ENCODE results near the gene ANKFN1. TPM values are rescaled to one million over a fixed set of nuclear protein-coding genes. Genes with fewer than 3 reads are reported as not detected.

ANKFN1 gene
- total RNA-seq, 3 donors from 2014 or later = 0.22 to 1.4 (median 0.60) TPM

- intact Hi-C loops (cut with DNase I, micrococcal nuclease) = no loop called here
- H3K9me3 ChIP-seq = no peaks in the 10 kb centered on the region
- H3K36me3 ChIP-seq (ENCODE audit: low read depth) = no peaks in the 10 kb centered on the region
- H3K4me1 ChIP-seq (ENCODE audit: low read depth) = no peaks in the 10 kb centered on the region
- no peak overlapping the region for H3K4me3 ChIP-seq
- TF ChIP-seq CTCF (IDR thresholded peaks at IDR 0.05) = no peak
- DNase-seq (no peak), ATAC-seq (no peak)
These were observed 5.1 kb downstream of the ANKFN1 start for GRCh38 chr17:56158344-56158743.

GRCh38 chr17:56158915-56159825, 5.9 kb downstream of the ANKFN1 start:
- Histone ChIP-seq H3K36me3 (ENCODE audit: low read depth) (no peaks in the 10 kb centered on the region), H3K4me1 (ENCODE audit: low read depth) (no peaks in the 10 kb centered on the region), H3K9me3 (no peaks in the 10 kb centered on the region), H3K4me3 (no peak overlapping the region)
- TF ChIP-seq CTCF (IDR thresholded peaks at IDR 0.05) = no peak
- ATAC-seq (no peak), DNase-seq (no peak)
- intact Hi-C loops (cut with DNase I, micrococcal nuclease) = no loop called here

- ATAC-seq (no peak), DNase-seq (no peak)
- H3K4me1 ChIP-seq (ENCODE audit: low read depth) = no peaks in the 10 kb centered on the region
- no peak for TF ChIP-seq CTCF (IDR thresholded peaks at IDR 0.05)
- intact Hi-C loops (cut with DNase I, micrococcal nuclease) = no loop called here
- H3K9me3 ChIP-seq = no peaks in the 10 kb centered on the region
- no peaks in the 10 kb centered on the region for H3K36me3 ChIP-seq (ENCODE audit: low read depth)
- H3K4me3 ChIP-seq = no peak overlapping the region
These were observed 6.6 kb downstream of the ANKFN1 start for GRCh38 chr17:56159826-56160380.

GRCh38 chr17:56160422-56160821, 7.1 kb downstream of the ANKFN1 start:
- H3K4me1 ChIP-seq (ENCODE audit: low read depth) = no peaks in the 10 kb centered on the region
- intact Hi-C loops (cut with DNase I, micrococcal nuclease) = no loop called here
- TF ChIP-seq CTCF (IDR thresholded peaks at IDR 0.05) = no peak
- H3K36me3 ChIP-seq (ENCODE audit: low read depth) = no peaks in the 10 kb centered on the region
- ATAC-seq = no peak
- no peak overlapping the region for H3K4me3 ChIP-seq
- no peak for DNase-seq
- H3K9me3 ChIP-seq = no peaks in the 10 kb centered on the region

- Histone ChIP-seq H3K9me3 (no peaks in the 10 kb centered on the region), H3K36me3 (ENCODE audit: low read depth) (no peaks in the 10 kb centered on the region), H3K4me1 (ENCODE audit: low read depth) (no peaks in the 10 kb centered on the region), H3K4me3 (no peak overlapping the region)
- ATAC-seq = no peak
- no peak for TF ChIP-seq CTCF (IDR thresholded peaks at IDR 0.05)
- DNase-seq = no peak
- intact Hi-C loops (cut with DNase I, micrococcal nuclease) = no loop called here
These were observed 11.9 kb downstream of the ANKFN1 start for GRCh38 chr17:56165072-56165641.
